K562 (cell line): ENCODE results near the gene GLT6D1. TPM values are rescaled to one million over a fixed set of nuclear protein-coding genes. Genes with fewer than 3 reads are reported as not detected.
A peak's percentile ranks its signal among the peaks of the same experiment; 100 is the strongest.

Experiments
- ATAC-seq: fragments of 200-7000 bp; cut with Tn5 transposase; 3 replicates; pipeline ENCODE4 v1.9.1; 2020; ENCODE audit warnings: moderate library complexity
- BruUV-seq: library from RNA; stranded (reverse); fragments of 400-500 nt; replicated peaks from 2 replicates; lab custom pipeline; 2021; lab: Mats Ljungman, UMichigan
- CTCF ChIA-PET: fragments of 300-600 bp; formaldehyde crosslinking; extraction: SDS; loops from one replicate; lab custom pipeline; 2021; ENCODE audit warnings: low intra/inter-chr PET ratio; lab: Yijun Ruan, JAX
- POLR2A ChIA-PET: fragments of 300-600, 350-650 bp; sonication (Branson Sonifier 250); formaldehyde crosslinking; extraction: SDS; loops from one replicate; lab custom pipeline; 2021; ENCODE audit warnings: antibody characterized with exemption, inconsistent platforms; lab: Yijun Ruan, JAX
- DNase-seq, 4 experiments: peaks; one replicate each; pipeline versions ENCODE4 v3.0.0 to v3.0.0-alpha.2; 2011 to 2018; ENCODE audit warnings: low spot score in 3 of 4, mixed read lengths in 3 of 4; ENCODE audit errors: extremely low read depth in 1 of 4
- FAIRE-seq: peaks from 2 replicates; lab custom pipeline; 2011; peaks lifted over from hg19 to GRCh38; lab: Jason Lieb, UNC
- H2AFZ ChIP-seq: 2 replicates; pipeline ENCODE4 v1.6.0; 2011; ENCODE audit warnings: low read depth, low read length, control low read depth, inconsistent platforms
- H3K27ac ChIP-seq: fragments of 200-600 bp; 3 replicates; pipeline ENCODE4 v1.8.0; 2011; ENCODE audit warnings: low read depth, mild to moderate bottlenecking, control low read depth, inconsistent platforms, low read length, moderate library complexity, mixed read lengths; ENCODE audit errors: extremely low read depth
- H3K27me3 ChIP-seq, 2 experiments: fragments of 300-600 bp in 1 of 2; 2 replicates in 1 of 2; 3 replicates in 1 of 2; pipeline versions ENCODE4 v1.6.0 to v1.8.0; 2011; ENCODE audit warnings: inconsistent platforms in 2 of 2, low read length in 2 of 2, mild to moderate bottlenecking in 1 of 2, mixed read lengths in 1 of 2, moderate library complexity in 1 of 2; ENCODE audit not compliant: control insufficient read depth in 2 of 2, insufficient read depth in 2 of 2
- H3K36me3 ChIP-seq: fragments of 300-600 bp; 3 replicates; pipeline ENCODE4 v1.8.0; 2011; ENCODE audit warnings: mild to moderate bottlenecking, low read length, inconsistent platforms; ENCODE audit not compliant: control insufficient read depth, insufficient read depth
- H3K4me1 ChIP-seq, 2 experiments: fragments of 200-600 bp in 1 of 2; replicated peaks in 1 of 2; 2 replicates in 1 of 2; 3 replicates in 1 of 2; pipeline versions ENCODE4 v1.5.1 to v1.8.0; 2011; ENCODE audit warnings: inconsistent platforms in 2 of 2, low read length in 2 of 2, mild to moderate bottlenecking in 1 of 2, mixed read lengths in 1 of 2, moderate library complexity in 1 of 2; ENCODE audit not compliant: control insufficient read depth in 2 of 2, insufficient read depth in 2 of 2
- H3K4me2 ChIP-seq: 2 replicates; pipeline ENCODE4 v1.6.1; 2011; ENCODE audit warnings: low read length, control low read depth, inconsistent platforms, mixed read lengths; ENCODE audit not compliant: insufficient read depth
- H3K4me3 ChIP-seq: fragments of 200-600 bp; sonication (generic), shearing (Covaris generic); 2 replicates; pipeline ENCODE4 v1.5.1; 2016; ENCODE audit warnings: control low read depth, inconsistent platforms
- H3K79me2 ChIP-seq: fragments of 200-600 bp; 3 replicates; pipeline ENCODE4 v1.8.0; 2011; ENCODE audit warnings: low read length, inconsistent platforms; ENCODE audit not compliant: control insufficient read depth, insufficient read depth
- H3K9ac ChIP-seq, 2 experiments: 2 replicates each; pipeline versions ENCODE4 v1.6.0 to v1.6.1; 2011; ENCODE audit warnings: low read depth in 2 of 2, low read length in 2 of 2, control low read depth in 1 of 2, inconsistent platforms in 1 of 2, mild to moderate bottlenecking in 1 of 2, mixed read lengths in 1 of 2; ENCODE audit not compliant: insufficient read depth in 1 of 2
- H3K9me1 ChIP-seq: one replicate; pipeline ENCODE4 v1.6.0; 2011; ENCODE audit warnings: inconsistent platforms, mild to moderate bottlenecking, low read length, moderate library complexity; ENCODE audit not compliant: control insufficient read depth, insufficient read depth
- H3K9me3 ChIP-seq: replicated peaks from 2 replicates; pipeline ENCODE4 v1.5.1; 2011; ENCODE audit warnings: low read depth, low read length, inconsistent platforms; ENCODE audit not compliant: control insufficient read depth, insufficient read depth
- H4K20me1 ChIP-seq: replicated peaks from 2 replicates; pipeline ENCODE4 v1.6.1; 2011; ENCODE audit warnings: low read length, inconsistent platforms, mixed read lengths; ENCODE audit not compliant: control insufficient read depth, insufficient read depth
- CBX3 ChIP-seq, 2 experiments: IDR thresholded peaks; 1 replicate in 1 of 2; 2 replicates in 1 of 2; pipeline ENCODE4 v1.6.1; 2012; ENCODE audit warnings: inconsistent platforms in 2 of 2, low read length in 2 of 2, borderline replicate concordance in 1 of 2, control low read depth in 1 of 2
- CBX5 ChIP-seq: IDR thresholded peaks from 2 replicates; pipeline ENCODE4 v1.6.1; 2014; ENCODE audit warnings: low read depth, borderline replicate concordance
- KLF10 ChIP-seq: fragments of 250-450 bp; sonication (Bioruptor Pico); IDR thresholded peaks from 2 replicates; pipeline ENCODE4 v1.6.1; 2021; ENCODE audit warnings: matching md5 sums
- MAFF ChIP-seq: IDR thresholded peaks from 2 replicates; pipeline ENCODE4 v1.6.1; 2012; ENCODE audit warnings: low read length, improper control_type of control experiment
- SMARCE1 ChIP-seq: fragments of 450-650 bp; IDR thresholded peaks from 2 replicates; pipeline ENCODE4 v1.7.1; 2016; ENCODE audit warnings: mild to moderate bottlenecking
- SNAPC5 ChIP-seq: fragments of 250-450 bp; sonication (Bioruptor Pico); IDR thresholded peaks from 2 replicates; pipeline ENCODE4 v1.8.0; 2021; ENCODE audit warnings: moderate library complexity, mild to moderate bottlenecking, inconsistent platforms
- SRSF1 ChIP-seq: fragments of 200-400 bp; formaldehyde crosslinking; IDR thresholded peaks from 2 replicates; pipeline ENCODE4 v1.6.1; 2017; ENCODE audit warnings: mild to moderate bottlenecking, low read depth, low read length, moderate library complexity
- TGIF2 ChIP-seq: sonication (generic); formaldehyde crosslinking; IDR thresholded peaks from 2 replicates; pipeline ENCODE4 v1.8.1; 2022; ENCODE audit warnings: mild to moderate bottlenecking, missing genetic modification reagents, moderate library complexity
- YY1 ChIP-seq, 3 experiments: IDR thresholded peaks; 2 replicates each; pipeline ENCODE4 v1.6.1; 2011; ENCODE audit warnings: low read length in 2 of 3, mild to moderate bottlenecking in 2 of 3, moderate library complexity in 2 of 3, borderline replicate concordance in 1 of 3, control low read depth in 1 of 3, low read depth in 1 of 3; ENCODE audit not compliant: insufficient read depth in 3 of 3, insufficient replicate concordance in 2 of 3, control insufficient read depth in 1 of 3, insufficient read length in 1 of 3; ENCODE audit errors: extremely low read depth in 1 of 3
- ZBTB26 ChIP-seq: fragments of 450-650 bp; formaldehyde crosslinking; IDR thresholded peaks from 2 replicates; pipeline ENCODE4 v1.4.0; 2022; ENCODE audit warnings: missing genetic modification characterization
- WGBS: fragments of 100-300 bp; shearing (Covaris generic); methylation state at CpG from one replicate; pipeline ENCODE4 v1.1.6; 2016; ENCODE audit warnings: low coverage, mixed read lengths; ENCODE audit not compliant: insufficient coverage; ENCODE audit errors: missing lambda C conversion rate; 5-methylcytosine and 5-hydroxymethylcytosine counted together
- in situ Hi-C: fragments of 300-500 bp; cut with MboI; formaldehyde crosslinking; loops from 4 replicates; pipeline ENCODE4 v1.15.0; 2018; ENCODE audit warnings: inconsistent platforms, mixed read lengths
- intact Hi-C: fragments of 100-400 bp; cut with micrococcal nuclease; formaldehyde crosslinking; loops from 2 replicates; pipeline ENCODE4 v1.14.2; 2022
- polyA plus RNA-seq, 8 experiments: library from polyadenylated mRNA; depleted of rRNA in 4 of 8; stranded (reverse) in 5 of 8; unstranded in 3 of 8; fragments of >200 nt; fragmentation: Nextera tagmentation in 2 of 8; fragmentation: Illumina TruSeq in 1 of 8; extraction: Ambion mirVana in 2 of 8; extraction: Trizol in 1 of 8; gene quantifications; 2 replicates each; pipeline versions ENCODE4 v1.2.1 to v1.2.3, GENCODE V29; 2011 to 2014; ENCODE audit warnings: inconsistent platforms in 1 of 8, missing spikeins in 1 of 8
- total RNA-seq, 7 experiments: library from RNA; depleted of rRNA in 6 of 7; stranded (reverse); fragments of >200 nt in 6 of 7; fragmentation: Illumina TruSeq in 2 of 7; extraction: Trizol in 2 of 7; gene quantifications; 2 replicates each; pipeline versions ENCODE4 v1.2.1 to v1.2.3, GENCODE V29; 2011 to 2021; ENCODE audit warnings: low replicate concordance in 1 of 7
- TF ChIP-seq, protein P1 (sequence below), 2 experiments: fragments of 450-650 bp; IDR thresholded peaks; 2 replicates each; pipeline ENCODE4 v1.6.1; 2016
- TF ChIP-seq, protein P2 (sequence below): fragments of 450-650 bp; IDR thresholded peaks from 2 replicates; pipeline ENCODE4 v1.6.1; 2018; ENCODE audit warnings: mild to moderate bottlenecking, low read depth; ENCODE audit not compliant: partially characterized antibody

The GLT6D1 gene
- total and polyA plus RNA-seq, 9 of the 15 experiments (the other 6 are each of a cell fraction or from before 2014, with no cell fraction given): not detected

GRCh38 chr9:135644631-135645218 is 5.4 kb upstream of the GLT6D1 start:
- H3K36me3 ChIP-seq: no peaks in the 10 kb centered on the region
- no peak overlapping the region for H3K4me2 ChIP-seq
- H3K27me3 ChIP-seq: no peaks in the 10 kb centered on the region
- TF ChIP-seq TGIF2 (CRISPR knock-in tag): no peak
- TF ChIP-seq CBX5: peak; percentile 83; the same call in 1 of the 2 replicates
- TF ChIP-seq, protein P1, sequence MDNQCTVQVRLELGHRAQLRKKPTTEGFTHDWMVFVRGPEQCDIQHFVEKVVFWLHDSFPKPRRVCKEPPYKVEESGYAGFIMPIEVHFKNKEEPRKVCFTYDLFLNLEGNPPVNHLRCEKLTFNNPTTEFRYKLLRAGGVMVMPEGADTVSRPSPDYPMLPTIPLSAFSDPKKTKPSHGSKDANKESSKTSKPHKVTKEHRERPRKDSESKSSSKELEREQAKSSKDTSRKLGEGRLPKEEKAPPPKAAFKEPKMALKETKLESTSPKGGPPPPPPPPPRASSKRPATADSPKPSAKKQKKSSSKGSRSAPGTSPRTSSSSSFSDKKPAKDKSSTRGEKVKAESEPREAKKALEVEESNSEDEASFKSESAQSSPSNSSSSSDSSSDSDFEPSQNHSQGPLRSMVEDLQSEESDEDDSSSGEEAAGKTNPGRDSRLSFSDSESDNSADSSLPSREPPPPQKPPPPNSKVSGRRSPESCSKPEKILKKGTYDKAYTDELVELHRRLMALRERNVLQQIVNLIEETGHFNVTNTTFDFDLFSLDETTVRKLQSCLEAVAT (IDR thresholded peaks at IDR 0.05): no peak
- TF ChIP-seq SMARCE1: no peak
- no peak for TF ChIP-seq YY1 (IDR thresholded peaks at IDR 0.05; ENCODE audit: borderline replicate concordance in 1 of 3, control insufficient read depth in 1 of 3, extremely low read depth in 1 of 3, insufficient read depth in 3 of 3, insufficient read length in 1 of 3, insufficient replicate concordance in 2 of 3, low read depth in 1 of 3, low read length in 2 of 3)
- TF ChIP-seq CBX3 (IDR thresholded peaks at IDR 0.05; ENCODE audit: borderline replicate concordance in 1 of 2, low read length in 2 of 2): peak in 1 of 2 experiments; percentile 77; a peak in 2 of 3 replicates
- no peak for TF ChIP-seq MAFF
- TF ChIP-seq KLF10 (CRISPR knock-in tag): no peak
- TF ChIP-seq ZBTB26 (CRISPR knock-in tag): no peak
- no peak for TF ChIP-seq SRSF1
- TF ChIP-seq, protein P2, sequence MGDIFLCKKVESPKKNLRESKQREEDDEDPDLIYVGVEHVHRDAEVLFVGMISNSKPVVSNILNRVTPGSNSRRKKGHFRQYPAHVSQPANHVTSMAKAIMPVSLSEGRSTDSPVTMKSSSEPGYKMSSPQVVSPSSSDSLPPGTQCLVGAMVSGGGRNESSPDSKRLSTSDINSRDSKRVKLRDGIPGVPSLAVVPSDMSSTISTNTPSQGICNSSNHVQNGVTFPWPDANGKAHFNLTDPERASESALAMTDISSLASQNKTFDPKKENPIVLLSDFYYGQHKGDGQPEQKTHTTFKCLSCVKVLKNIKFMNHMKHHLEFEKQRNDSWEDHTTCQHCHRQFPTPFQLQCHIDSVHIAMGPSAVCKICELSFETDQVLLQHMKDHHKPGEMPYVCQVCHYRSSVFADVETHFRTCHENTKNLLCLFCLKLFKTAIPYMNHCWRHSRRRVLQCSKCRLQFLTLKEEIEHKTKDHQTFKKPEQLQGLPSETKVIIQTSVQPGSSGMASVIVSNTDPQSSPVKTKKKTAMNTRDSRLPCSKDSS: peak; percentile 67
- TF ChIP-seq SNAPC5 (CRISPR knock-in tag): no peak
- TF ChIP-seq, all 486 proteins: peak for 3
- ChIA-PET CTCF (no interaction called here), POLR2A (no interaction called here)
- DNase-seq: no peak
- H3K27ac ChIP-seq: no peak overlapping the region
- FAIRE-seq: no peak
- H3K9me1 ChIP-seq: no peaks in the 10 kb centered on the region
- no peaks in the 10 kb centered on the region for H4K20me1 ChIP-seq
- H3K79me2 ChIP-seq: no peaks in the 10 kb centered on the region
- no peak overlapping the region for H2AFZ ChIP-seq
- ATAC-seq: no peak
- H3K9ac ChIP-seq: no peak overlapping the region
- H3K4me3 ChIP-seq: no peak overlapping the region
- no TSS peak for BruUV-seq
- 3% methylated on average over 5 of the region's 5 CpGs for WGBS
- intact Hi-C loops: no loop called here
- in situ Hi-C loops: no loop called here
- peaks cover 10% of the 10 kb centered on the region for H3K9me3 ChIP-seq
- H3K4me1 ChIP-seq: no peaks in the 10 kb centered on the region
